GM12865 (cell line): Measurements from ENCODE around the gene PYGB.

Experiments used
- DNase-seq: peaks from one replicate; pipeline ENCODE4 v3.0.0; 2010; ENCODE audit warnings: low read depth
- H3K4me3 ChIP-seq: 2 replicates; pipeline ENCODE4 v1.5.1; 2011; ENCODE audit warnings: mild to moderate bottlenecking, low read depth, low read length, control low read depth
- CTCF ChIP-seq: IDR thresholded peaks from 2 replicates; pipeline ENCODE4 v1.5.1; 2011; ENCODE audit warnings: low read length, control low read depth, low read depth, inconsistent platforms; ENCODE audit not compliant: insufficient read depth; ENCODE audit errors: missing control alignments

PYGB gene

DNA sequence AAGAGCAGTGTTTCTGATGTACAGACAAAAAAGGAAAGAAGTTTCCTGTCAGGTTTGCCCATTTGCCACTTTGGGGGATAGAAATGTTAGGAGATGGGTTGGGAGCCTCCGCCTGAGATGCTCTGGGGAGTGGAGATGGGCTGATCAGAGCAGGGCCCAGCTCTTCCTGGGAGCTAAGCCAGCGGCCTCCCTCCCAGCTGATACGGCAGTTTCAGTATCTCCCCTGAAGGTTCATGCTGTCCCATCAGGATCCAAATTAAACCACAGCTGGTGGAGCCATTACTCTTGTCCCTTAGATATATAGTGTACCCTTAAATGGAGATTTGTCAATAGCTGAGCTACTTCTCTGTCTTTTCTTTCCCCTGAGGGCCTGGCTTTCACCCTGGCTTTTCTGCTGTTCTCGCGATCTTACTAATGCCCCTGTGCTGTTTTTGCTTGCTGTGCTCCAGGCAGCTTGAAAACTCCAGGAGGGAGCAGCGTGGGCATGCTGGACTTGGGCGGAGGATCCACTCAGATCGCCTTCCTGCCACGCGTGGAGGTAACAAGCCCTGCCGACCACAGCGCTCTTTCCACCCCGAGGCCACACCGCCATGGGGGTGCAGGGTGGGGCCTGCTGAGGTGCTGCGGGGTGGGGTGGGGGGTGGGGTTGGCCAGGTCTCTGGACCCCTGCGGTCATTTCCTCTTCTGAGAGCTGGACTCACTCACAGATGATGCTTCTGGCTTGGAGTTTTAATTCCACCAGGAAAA is 31.5 kb upstream of the PYGB start:
- no peak for TF ChIP-seq CTCF
- DNase-seq, result no peak
- no peak overlapping the region for H3K4me3 ChIP-seq

- no peak for TF ChIP-seq CTCF
- no peak overlapping the region for H3K4me3 ChIP-seq
- no peak for DNase-seq
Observed at GRCh38 chr20:25217161-25218108, 30.4 kb upstream of the PYGB start.

GRCh38 chr20:25218109-25218486 is 29.8 kb upstream of the PYGB start:
- TF ChIP-seq CTCF, result no peak
- H3K4me3 ChIP-seq, result no peak overlapping the region
- DNase-seq, result no peak

DNA sequence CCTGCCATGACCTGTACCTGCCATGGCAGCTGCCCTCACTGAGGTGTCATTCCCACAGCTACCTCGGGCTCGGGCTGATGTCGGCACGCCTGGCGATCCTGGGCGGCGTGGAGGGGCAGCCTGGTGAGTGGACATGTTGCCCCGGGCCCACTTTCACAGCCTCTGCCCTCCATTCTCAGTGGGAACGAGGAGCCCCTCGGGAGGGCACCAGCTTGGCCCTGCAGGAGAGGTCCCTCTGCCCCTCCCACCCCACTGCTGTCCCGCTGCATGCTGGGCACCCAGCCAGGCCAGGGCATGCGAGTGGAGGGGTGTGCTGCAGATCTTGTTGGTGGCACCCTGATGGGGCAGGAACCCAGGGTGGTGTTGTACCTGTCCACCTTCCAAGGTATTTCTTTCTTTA is 29.4 kb upstream of the PYGB start:
- no peak for TF ChIP-seq CTCF
- no peak for DNase-seq
- no peak overlapping the region for H3K4me3 ChIP-seq

DNA sequence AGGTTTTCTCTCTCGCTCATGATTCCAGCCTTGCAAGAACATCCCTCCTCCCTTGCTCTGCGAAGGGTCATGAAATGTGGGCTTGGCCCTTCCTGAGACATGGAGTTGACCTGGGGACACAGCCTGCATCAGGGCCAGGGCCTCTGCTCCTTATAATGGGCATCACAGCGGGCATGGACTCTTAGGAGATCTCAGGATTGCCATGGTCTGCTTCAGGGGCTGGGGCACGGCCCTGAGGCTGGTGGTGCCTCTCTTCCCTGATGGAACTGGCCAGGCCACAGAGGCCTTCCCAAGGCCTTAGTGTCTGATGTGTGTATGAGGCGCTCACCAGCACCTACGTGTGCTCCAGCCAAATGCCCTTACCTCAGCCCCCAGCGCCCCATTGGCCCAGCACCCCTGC is 28.5 kb upstream of the PYGB start:
- no peak for DNase-seq
- no peak overlapping the region for H3K4me3 ChIP-seq
- no peak for TF ChIP-seq CTCF

GRCh38 chr20:25220021-25220730 is 27.7 kb upstream of the PYGB start:
- TF ChIP-seq CTCF, result peak; percentile 32
- DNase-seq, result no peak
- no peak overlapping the region for H3K4me3 ChIP-seq
